DMS153 (cell line): ENCODE results near the gene MDM2.
"Not testable (repeated sequence)": the region's sequence is repeated elsewhere in the genome, so short reads cannot be mapped to it uniquely, and the experiment has no call there.

ENCODE experiments used
- DNase-seq: peaks from one replicate; lab custom pipeline; 2025; lab: John Stamatoyannopoulos, UW

MDM2 gene

GRCh38 chr12:68827895-68828671 is 20.1 kb downstream of the MDM2 start:
- DNase-seq, result no peak

GRCh38 chr12:68828672-68829068 is 20.7 kb downstream of the MDM2 start:
- DNase-seq, result no peak

GRCh38 chr12:68831272-68831671 is 23.3 kb downstream of the MDM2 start:
- no peak for DNase-seq

- no peak for DNase-seq
Measured at GRCh38 chr12:68831751-68832503, 23.9 kb downstream of the MDM2 start.

GRCh38 chr12:68832504-68832867 is 24.5 kb downstream of the MDM2 start:
- no peak for DNase-seq

GRCh38 chr12:68833508-68833907 is 25.5 kb downstream of the MDM2 start:
- DNase-seq, result no peak

GRCh38 chr12:68835333-68835908 is 27.4 kb downstream of the MDM2 start:
- no peak for DNase-seq

GRCh38 chr12:68837215-68837614 is 29.2 kb downstream of the MDM2 start:
- DNase-seq, result no peak

- no peak for DNase-seq
Measured at GRCh38 chr12:68838046-68838886, 30.3 kb downstream of the MDM2 start.

GRCh38 chr12:68839183-68840147 is 31.5 kb downstream of the MDM2 start:
- DNase-seq, result no peak

- not testable (repeated sequence) for DNase-seq
Measured at GRCh38 chr12:68841175-68841574, 33.2 kb downstream of the MDM2 start.

- no peak for DNase-seq
Measured at GRCh38 chr12:68841717-68842116, 33.7 kb downstream of the MDM2 start.

GRCh38 chr12:68842123-68842522 is 34.1 kb downstream of the MDM2 start:
- DNase-seq, result no peak

- no peak for DNase-seq
Measured at GRCh38 chr12:68842784-68843567, 35.0 kb downstream of the MDM2 start.

GRCh38 chr12:68844318-68844745 is 36.4 kb downstream of the MDM2 start:
- no peak for DNase-seq

GRCh38 chr12:68844788-68845695 is 37.1 kb downstream of the MDM2 start:
- no peak for DNase-seq

GRCh38 chr12:68846811-68847210 is 38.8 kb downstream of the MDM2 start:
- no peak for DNase-seq

- no peak for DNase-seq
Measured at GRCh38 chr12:68850390-68850789, 42.4 kb downstream of the MDM2 start.
